Bronchial epithelial cell (primary cell): Measurements from ENCODE around the gene ARSD. TPM values are rescaled to one million over a fixed set of nuclear protein-coding genes. Genes with fewer than 3 reads are reported as not detected.
"Not testable (repeated sequence)": the region's sequence is repeated elsewhere in the genome, so short reads cannot be mapped to it uniquely, and the experiment has no call there.

Experiments
- DNase-seq: peaks from one replicate; pipeline ENCODE4 v3.0.0-alpha.2; 2010; ENCODE audit warnings: low read depth
- FAIRE-seq: peaks from 2 replicates; lab custom pipeline; 2011; peaks lifted over from hg19 to GRCh38; lab: Jason Lieb, UNC
- H3K27me3 ChIP-seq: 2 replicates; pipeline ENCODE4 v1.5.1; 2011; ENCODE audit warnings: low read length; ENCODE audit not compliant: control insufficient read depth, insufficient read depth
- H3K36me3 ChIP-seq: 2 replicates; pipeline ENCODE4 v1.5.1; 2011; ENCODE audit warnings: low read length; ENCODE audit not compliant: control insufficient read depth, insufficient read depth
- H3K4me3 ChIP-seq: 2 replicates; pipeline ENCODE4 v1.5.1; 2011; ENCODE audit warnings: mild to moderate bottlenecking, low read depth, low read length, control low read depth
- CTCF ChIP-seq: IDR thresholded peaks from 2 replicates; pipeline ENCODE4 v1.5.1; 2011; ENCODE audit warnings: mild to moderate bottlenecking, moderate library complexity, low read length, control low read depth, inconsistent platforms; ENCODE audit not compliant: insufficient read depth, severe bottlenecking
- total RNA-seq: library from RNA; depleted of rRNA; stranded (reverse); fragments of >200 nt; gene quantifications from 2 replicates; pipeline ENCODE4 v1.2.1, GENCODE V29; 2014

ARSD gene
- total RNA-seq, 1 donor from 2014 or later, result 11.8 TPM

- FAIRE-seq, result no peak
- no peak for DNase-seq
- no peak for TF ChIP-seq CTCF
- H3K36me3 ChIP-seq, result no peaks in the 10 kb centered on the region
- no peaks in the 10 kb centered on the region for H3K27me3 ChIP-seq
- H3K4me3 ChIP-seq, result no peak overlapping the region
Observed at GRCh38 chrX:2901367-2902036, 27.6 kb downstream of the ARSD start.

GRCh38 chrX:2898846-2899512 is 30.2 kb downstream of the ARSD start:
- Histone ChIP-seq H3K27me3 (no peaks in the 10 kb centered on the region), H3K36me3 (no peaks in the 10 kb centered on the region), H3K4me3 (no peak overlapping the region)
- DNase-seq (peak; percentile 64), FAIRE-seq (peak; percentile 82)
- TF ChIP-seq CTCF, result no peak

GRCh38 chrX:2897690-2898623 is 31.2 kb downstream of the ARSD start:
- peak overlapping the region; percentile 2 for H3K4me3 ChIP-seq
- not testable (repeated sequence) for H3K36me3 ChIP-seq, H3K27me3 ChIP-seq
- DNase-seq (peak; percentile 51), FAIRE-seq (peak; percentile 80)

- Histone ChIP-seq H3K36me3 (no peaks in the 10 kb centered on the region), H3K4me3 (no peak overlapping the region), H3K27me3 (no peaks in the 10 kb centered on the region)
- DNase-seq (no peak), FAIRE-seq (no peak)
- TF ChIP-seq CTCF, result no peak
Observed at GRCh38 chrX:2897311-2897689, 31.8 kb downstream of the ARSD start.

- H3K4me3 ChIP-seq, result no peak overlapping the region
- FAIRE-seq (peak; percentile 88), DNase-seq (peak; percentile 33)
- TF ChIP-seq CTCF, result no peak
- H3K27me3 ChIP-seq, result no peaks in the 10 kb centered on the region
- H3K36me3 ChIP-seq, result no peaks in the 10 kb centered on the region
Observed at GRCh38 chrX:2894885-2895292, 34.2 kb downstream of the ARSD start.

- no peaks in the 10 kb centered on the region for H3K36me3 ChIP-seq
- no peak for DNase-seq
- no peak overlapping the region for H3K4me3 ChIP-seq
- H3K27me3 ChIP-seq, result no peaks in the 10 kb centered on the region
- no peak for FAIRE-seq
- TF ChIP-seq CTCF, result no peak
Observed at GRCh38 chrX:2892816-2893215, 36.3 kb downstream of the ARSD start.

GRCh38 chrX:2890536-2891460 is 38.3 kb downstream of the ARSD start:
- FAIRE-seq, H3K36me3 ChIP-seq, H3K4me3 ChIP-seq, DNase-seq, H3K27me3 ChIP-seq: not testable (repeated sequence)
